ENCODE measurements around the gene LRR1.

Gene LRR1

DNA sequence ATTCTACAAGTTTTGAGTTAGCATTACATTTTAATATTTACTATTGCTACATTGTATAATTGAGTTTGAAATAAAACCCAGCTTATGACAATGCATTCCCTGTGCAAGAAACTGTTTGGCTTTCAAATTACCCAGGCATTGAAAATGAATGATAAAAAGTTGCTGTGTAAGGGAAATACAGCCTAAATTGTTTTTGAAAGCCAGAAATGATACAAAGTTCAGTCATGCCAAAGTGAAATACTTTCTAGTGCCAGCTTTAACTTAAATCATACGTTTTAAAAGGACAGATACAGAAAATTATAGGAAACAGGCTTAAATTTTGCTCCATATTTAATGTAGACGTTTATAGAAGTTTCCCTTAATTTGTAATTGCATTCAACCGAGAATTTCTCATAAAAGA, 24.6 kb downstream of the LRR1 start:
- peak overlapping the region; percentile 96 for H3K4me3 ChIP-seq (ENCODE audit: low read depth, low read length)
- TF ChIP-seq, protein P1, sequence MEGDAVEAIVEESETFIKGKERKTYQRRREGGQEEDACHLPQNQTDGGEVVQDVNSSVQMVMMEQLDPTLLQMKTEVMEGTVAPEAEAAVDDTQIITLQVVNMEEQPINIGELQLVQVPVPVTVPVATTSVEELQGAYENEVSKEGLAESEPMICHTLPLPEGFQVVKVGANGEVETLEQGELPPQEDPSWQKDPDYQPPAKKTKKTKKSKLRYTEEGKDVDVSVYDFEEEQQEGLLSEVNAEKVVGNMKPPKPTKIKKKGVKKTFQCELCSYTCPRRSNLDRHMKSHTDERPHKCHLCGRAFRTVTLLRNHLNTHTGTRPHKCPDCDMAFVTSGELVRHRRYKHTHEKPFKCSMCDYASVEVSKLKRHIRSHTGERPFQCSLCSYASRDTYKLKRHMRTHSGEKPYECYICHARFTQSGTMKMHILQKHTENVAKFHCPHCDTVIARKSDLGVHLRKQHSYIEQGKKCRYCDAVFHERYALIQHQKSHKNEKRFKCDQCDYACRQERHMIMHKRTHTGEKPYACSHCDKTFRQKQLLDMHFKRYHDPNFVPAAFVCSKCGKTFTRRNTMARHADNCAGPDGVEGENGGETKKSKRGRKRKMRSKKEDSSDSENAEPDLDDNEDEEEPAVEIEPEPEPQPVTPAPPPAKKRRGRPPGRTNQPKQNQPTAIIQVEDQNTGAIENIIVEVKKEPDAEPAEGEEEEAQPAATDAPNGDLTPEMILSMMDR (IDR thresholded peaks at IDR 0.05; ENCODE audit: low read depth, low read length), result no peak

DNA sequence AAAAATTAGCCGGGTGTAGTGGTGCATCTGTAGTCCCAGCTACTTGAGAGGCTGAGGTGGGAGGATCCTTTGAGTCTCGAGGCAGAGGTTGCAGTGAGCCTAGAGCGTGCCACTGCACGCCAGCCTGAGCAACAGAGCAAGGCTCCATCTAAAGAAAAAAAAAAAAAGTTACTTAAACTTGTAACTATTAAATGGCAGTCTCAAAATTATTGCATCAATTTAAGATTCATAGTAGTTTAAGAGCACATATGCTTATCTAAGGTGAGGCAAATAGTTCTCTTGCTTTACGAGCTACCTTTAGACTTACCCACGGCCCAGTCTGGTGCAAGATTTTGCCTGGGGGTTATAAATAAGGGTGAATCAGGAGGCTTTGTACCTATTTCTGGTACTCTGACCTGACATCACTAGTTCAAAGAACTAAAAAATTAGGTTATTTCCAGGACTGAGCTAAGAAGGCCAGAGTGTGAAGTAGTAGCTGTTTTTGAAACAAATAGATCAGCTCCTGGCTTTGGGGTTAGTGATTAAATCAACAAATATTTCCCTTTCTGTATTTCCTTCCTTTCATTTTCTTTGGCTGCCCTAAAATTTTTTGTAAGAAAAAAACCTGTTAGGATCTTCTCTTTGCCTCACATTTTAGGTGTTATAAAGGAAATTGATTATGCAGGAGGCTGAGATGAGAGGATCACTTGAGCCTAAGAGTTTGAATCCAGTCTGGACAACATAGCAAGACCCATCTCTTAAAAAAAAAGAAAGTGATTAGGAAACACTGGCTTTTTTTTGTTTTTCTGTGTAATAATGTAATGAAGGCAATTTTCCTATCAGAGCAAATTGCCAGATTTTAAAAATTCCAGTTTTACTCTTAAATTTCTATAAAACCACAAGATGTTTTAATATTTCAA, 25.4 kb downstream of the LRR1 start:
- TF ChIP-seq, protein P1 (IDR thresholded peaks at IDR 0.05; ENCODE audit: low read depth, low read length), result no peak
- H3K4me3 ChIP-seq (ENCODE audit: low read depth, low read length), result no peak overlapping the region

DNA sequence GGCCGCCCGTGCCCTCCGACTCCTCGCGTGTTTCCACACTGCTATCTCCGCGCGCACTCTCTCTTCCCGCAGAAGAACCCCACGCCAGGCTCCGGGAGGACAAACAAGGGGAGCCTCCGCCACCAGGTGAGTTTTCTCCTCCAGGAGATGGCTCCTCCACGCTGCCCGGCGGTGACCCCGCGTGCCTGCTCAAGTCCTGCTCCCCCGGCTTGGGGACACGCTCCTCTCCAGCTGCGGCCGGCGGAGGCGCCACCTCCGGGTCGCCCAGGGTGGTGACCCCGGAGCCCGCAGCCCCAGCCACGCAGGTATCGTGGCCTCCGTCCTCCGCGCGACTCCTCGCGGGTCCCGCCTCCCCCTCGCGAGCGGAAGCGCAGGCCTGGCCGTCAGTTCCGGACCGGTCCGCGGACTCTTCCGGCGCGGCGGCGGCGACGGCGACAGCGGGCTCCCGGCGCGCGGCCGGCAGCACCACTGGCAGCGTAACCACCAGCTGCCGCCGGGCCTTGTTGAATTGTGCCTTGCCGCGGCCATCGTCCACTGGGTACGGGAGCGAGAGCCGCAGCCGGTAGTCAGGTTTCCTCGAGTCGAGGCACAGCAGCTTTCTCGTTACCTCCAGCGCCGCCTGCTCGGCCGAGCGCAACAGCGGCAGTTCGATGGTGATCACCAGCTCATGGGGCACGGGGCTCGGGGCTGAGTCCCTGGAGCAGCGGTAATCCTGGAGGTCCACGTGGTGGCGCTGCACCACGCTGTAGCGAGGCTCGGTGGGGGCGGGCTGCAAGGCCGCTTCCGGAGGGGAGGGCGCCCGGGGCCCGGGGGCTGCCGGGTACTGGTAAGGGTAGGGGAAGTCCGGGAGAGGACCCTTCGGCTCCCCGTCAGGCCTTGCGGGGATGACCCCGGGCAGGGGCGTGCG, 35.2 kb downstream of the LRR1 start:
- peak overlapping the region; percentile 94 for H3K4me3 ChIP-seq (ENCODE audit: low read depth, low read length)
- TF ChIP-seq, protein P1 (IDR thresholded peaks at IDR 0.05; ENCODE audit: low read depth, low read length), result peak; percentile 70

DNA sequence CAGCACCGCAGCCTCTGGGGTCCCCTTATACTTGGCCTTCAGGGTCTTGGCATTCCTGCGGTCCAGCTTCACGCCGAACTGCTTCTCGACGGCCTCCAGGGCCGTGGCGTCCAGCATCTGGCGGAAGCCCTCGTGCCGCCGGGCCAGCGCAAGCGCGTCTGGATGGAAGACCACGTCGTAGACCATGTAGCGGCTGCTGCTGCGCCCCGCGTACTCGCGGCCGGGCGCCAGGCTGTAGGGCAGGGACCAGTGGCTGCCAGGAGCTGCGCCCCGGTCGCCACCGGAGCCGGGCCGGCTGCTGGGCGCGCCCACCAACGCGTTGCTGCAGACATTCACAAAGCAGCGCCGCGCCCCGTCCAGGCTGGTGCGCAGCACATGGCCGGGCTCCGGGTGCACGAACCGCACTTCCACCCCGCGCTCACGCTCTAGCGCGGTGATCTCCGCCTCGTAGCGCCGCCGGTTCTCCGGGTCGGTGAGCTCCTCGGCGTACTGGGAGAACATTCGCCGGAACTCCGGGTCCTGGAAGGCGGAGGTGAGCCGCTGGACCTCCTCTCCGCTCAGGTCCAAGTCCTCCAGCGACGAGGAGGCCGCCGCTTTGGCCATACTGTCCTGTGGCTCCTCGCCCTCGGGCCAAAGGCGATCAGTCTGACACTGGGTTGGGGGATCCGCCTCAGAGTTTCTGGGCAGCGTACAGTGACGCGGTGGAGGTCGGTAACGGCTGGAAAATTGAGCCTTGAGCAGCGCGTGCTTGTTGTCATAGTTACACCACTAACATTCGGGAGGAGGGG, 36.0 kb downstream of the LRR1 start, which contains the start of gene DNAAF2:
Gene DNAAF2, minus strand, starts transcription at position 698 of the 788 bp plus-strand sequence. Its CDS starts 95 bp downstream, at position 603.
- H3K4me3 ChIP-seq (ENCODE audit: low read depth, low read length), result peak within 1 kb of the TSS; percentile 94
- TF ChIP-seq, protein P1 (IDR thresholded peaks at IDR 0.05; ENCODE audit: low read depth, low read length), result no peak

DNA sequence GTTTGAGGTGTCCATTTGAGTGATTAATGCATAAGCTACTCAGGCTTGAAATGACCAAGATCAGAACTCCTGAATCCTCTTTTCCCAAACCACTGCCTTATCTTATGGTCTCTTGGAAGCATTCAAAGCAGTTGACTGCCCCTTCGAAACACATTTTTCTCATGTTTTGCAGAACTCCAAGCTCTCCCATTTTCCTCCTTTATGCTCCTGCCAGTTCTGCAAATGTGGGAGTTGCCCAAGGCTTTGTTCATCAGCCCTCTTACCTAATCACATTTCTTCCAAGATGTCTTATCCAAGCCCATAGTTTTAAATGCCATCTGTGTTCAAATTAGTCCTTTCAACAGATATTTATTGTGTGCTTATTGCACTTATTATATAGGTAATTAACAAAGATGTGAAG, 38.1 kb downstream of the LRR1 start:
- TF ChIP-seq, protein P1 (IDR thresholded peaks at IDR 0.05; ENCODE audit: low read depth, low read length), result no peak
- H3K4me3 ChIP-seq (ENCODE audit: low read depth, low read length), result no peak overlapping the region

DNA sequence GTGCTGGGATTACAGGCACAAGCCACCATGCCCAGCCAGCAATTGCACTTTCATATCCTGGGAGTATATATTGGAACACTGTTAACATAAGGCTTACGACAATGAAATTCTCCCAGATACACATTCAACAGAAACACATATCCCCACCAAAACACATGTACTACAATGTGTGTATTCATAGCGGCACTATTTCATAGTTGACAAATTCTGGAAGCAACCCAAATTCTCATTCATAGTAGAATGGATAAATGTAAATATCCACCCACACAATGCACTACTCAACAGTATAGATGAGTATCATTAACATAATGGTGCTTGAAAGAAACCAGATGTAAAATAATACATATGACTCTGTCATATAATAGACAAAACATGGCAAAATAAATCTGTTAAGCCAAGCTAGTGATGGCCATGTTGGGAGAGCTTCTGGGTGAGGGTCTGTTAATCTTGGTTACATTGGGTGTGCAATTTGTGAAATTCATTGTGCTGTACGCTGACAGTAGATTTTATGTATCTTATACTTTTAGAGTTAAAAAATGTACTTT, 38.9 kb downstream of the LRR1 start:
- TF ChIP-seq, protein P1 (IDR thresholded peaks at IDR 0.05; ENCODE audit: low read depth, low read length), result no peak
- H3K4me3 ChIP-seq (ENCODE audit: low read depth, low read length), result no peak overlapping the region

Measured in WI38 (cell line).